ENCODE data around the gene PPIE.
"Not testable (repeated sequence)": the region's sequence is repeated elsewhere in the genome, so short reads cannot be mapped to it uniquely, and the experiment has no call there.

Gene PPIE

DNA sequence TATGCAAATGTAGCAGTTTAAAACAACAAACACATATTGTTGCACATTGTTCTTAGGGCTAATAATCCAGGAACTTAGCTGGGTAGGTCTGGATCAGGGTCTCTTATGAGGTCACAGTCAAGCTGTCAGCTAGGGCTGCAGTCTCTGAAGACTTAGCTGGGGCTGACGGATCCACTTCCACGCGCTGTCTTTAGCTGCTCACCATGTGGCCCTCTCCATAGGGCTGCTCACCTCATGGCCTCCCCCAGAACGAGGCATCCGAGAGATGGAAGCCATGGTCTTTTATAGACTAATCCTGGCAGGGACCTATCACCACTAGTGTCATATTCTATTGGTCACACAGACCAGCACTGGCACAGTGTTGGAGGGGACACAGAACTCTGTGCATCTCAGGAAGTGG lies 41.1 kb downstream of the PPIE start:
- no peak for DNase-seq

DNA sequence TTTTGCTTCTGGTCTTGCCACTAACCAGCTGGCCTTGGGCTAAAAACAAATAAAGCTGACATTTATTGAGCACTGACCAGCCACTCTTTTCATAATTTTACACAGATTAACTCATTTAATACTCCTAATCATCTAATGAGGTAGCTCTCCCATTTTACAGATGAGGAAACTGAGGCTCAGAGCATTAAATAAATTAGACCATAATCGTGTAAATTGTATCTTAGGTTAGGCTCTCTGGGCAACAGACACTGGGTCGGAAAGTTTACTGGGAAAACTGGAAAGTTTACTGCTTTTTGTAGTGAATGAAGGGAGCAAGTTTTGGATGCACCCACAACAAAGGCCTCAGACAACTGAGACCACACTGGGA lies 42.6 kb downstream of the PPIE start:
- DNase-seq, result no peak

DNA sequence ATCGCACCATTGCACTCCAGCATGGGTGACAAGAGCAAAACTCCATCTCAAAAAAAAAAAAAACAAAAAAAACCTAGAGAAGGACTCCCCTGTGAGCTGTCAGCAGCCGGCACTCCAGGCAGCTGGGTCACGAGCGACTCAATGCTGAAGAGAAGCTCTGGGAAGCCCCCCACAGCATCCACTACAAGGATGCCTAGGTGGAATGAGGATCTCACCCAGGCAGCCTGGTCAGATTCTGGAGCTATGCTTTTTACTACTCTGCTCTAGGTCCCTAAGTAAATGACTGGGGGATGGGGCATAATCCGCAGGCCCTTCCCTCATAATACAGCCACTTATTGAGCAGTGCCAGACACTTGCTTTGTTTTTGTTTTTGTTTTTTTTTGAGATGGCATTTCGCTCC lies 43.4 kb downstream of the PPIE start:
- no peak for DNase-seq

DNA sequence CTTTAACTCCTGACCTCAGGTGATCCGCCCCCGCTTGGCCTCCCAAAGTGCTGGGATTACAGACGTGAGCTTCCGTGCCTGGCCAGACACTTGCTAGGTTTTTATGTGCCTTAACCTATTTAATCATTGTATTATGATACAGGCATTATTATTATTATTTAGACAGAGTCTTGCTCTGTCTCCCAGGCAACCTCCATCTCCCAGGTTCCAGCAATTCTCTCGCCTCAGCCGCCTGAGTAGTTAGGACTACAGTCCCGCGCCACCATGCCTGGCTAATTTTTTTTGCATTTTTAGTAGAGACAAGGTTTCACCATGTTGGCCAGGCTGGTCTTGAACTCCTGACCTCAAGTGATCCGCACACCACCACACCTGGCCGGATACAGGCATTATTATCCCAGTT lies 44.0 kb downstream of the PPIE start:
- DNase-seq, result not testable (repeated sequence)

DNA sequence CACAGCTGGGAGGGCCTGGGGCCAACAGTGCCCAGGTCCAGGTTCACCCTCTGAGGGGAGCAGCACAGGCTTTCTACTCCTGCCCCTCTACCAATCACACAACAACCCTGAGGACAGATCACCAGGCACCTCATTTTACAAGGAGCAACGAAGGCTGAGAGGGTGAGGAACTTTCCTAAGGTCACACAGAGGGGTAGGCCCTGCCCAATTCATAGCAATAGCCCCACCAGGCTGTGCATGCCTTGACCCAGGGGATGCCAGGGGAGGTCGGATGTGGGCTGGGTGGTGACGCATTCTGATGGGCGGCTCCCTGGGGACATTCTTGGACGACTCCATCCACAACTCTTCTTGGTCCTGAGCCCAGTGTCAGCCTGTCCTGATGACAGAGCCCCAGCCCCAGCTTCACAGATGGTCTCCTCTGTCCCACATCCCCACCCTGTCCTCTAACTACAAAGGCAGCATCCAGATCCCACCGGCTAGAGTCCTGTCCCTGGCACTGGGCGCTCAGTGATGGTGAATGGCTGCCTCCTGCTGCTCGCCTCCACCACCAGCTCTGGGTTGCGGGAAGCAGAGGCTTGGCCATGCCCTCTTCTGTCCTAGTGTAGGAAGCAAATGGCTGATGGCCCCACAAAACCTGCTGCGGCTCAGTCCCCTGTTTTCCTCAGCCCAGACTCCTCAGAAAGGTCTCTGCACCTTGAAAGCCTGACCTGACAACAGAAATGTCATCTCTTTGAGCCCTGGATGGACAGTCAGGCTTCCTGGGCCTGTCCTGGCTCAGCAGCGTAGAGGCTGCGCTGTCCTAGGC lies 47.8 kb downstream of the PPIE start:
- DNase-seq, result not testable (repeated sequence)

DNA sequence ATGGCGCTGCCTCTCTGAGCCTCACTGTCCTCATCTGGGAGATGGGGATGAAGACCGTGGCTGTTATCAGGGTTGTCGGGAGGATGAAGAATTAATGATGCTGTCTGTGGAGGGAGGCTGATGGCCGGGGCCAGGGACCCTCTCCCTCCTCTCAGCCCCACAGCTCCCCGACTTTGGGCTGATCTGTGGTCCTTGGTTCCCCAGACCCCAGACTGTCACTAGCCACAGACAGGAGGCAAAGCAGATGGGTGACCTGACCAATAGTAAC lies 48.4 kb downstream of the PPIE start:
- DNase-seq, result not testable (repeated sequence)

DNA sequence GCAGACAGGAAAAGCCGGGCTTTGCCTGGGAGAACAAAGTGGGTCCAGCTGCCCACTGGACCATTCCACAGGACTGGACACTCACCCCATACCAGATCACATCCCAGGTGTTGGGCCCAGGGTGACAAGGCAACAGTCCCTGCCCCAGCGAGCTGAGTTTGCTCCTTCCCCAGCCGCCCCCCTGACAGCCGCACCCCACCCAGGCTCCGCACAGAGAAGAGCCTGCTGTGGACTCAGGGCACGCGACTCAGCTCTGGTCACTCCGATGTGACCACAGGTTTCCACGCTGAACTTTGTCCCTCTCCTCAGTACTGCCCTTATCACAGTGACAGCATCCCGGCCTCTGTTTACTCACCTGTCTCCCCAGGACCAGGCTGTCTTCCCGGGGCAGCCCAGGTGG lies 48.8 kb downstream of the PPIE start:
- no peak for DNase-seq

DNA sequence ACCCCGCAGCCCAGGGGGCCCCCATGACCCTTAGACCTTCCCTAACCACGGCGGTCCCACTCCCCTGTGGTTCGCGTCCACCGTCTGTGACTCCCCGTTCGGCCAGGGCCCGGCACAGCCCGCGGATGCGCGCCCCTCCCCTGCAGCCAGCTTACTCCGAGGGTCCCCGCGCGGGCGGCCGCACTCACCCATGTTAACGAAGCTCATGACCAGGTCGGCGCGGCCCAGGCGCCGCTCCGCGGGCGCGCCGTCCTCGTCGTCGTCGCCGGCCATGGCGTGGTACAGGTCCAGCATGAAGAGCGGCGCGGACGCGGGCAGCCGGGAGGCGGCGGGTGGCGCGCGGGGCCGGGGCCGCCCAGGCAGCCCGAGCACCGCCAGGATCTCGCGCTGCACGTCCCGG lies 49.3 kb downstream of the PPIE start:
- DNase-seq, result not testable (repeated sequence)

DNA sequence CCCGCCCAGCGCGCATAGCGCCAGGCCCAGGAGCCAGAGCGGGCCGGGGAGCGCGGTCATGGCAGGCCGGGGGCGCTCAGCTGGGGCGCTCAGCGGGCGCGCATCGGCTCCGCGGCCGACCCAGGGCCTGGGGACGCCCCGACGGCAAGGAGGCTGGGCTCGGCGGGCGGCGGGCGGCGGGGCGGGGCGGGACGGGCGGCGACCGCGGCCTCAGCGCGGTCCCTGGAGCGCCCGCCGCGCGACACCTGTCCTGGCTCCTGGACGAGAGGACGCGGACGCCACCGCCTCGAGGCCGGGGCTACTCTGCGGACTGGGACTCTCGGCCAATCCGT lies 49.7 kb downstream of the PPIE start:
- DNase-seq, result no peak

DNA sequence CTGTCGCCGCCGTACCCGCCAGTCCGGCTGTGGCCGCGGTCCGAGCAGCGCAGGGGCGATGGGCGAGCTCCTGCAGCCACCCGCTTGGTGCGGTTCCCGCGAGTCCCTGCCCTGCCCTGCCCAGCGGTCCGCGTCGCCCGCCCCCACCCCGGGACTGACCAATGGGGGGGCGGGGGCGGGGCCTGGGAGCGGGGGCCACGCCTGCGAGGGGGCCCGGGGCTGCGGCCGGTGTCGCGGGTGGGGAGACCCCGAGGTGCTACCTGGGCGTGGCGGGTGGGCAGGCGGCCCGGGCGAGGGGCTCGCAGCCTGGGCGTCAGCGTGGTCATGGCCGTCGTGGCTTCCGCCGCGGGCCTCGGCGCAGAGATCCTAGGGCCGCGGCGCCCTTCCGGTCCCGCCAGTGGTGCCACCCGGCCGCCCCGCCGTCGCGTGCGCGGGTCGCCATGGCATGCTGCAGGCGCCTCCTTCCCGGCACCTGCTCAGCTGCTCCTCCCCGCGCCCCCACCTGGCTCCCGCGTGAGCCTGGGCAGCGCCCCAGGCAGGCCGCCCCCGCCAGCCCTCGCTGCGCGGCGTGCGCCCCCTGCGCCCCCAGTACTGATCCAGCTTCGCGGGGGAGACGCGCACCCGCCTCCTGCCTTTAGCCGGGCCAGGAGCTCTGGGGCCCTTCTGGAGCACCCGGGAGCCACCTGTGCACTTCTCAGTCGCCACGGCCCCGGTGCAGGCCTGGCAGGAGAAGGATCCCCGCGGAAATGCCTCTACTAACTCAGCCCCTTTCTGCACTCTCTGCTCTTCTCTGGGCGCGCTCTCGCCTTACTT lies 50.3 kb downstream of the PPIE start, which contains the start of gene BMP8B:
TSS of gene BMP8B (minus strand) at position 108 of the 813 bp plus-strand sequence. CDS start 380 bp downstream, outside the sequence.
- DNase-seq, result peak; percentile 58

DNA sequence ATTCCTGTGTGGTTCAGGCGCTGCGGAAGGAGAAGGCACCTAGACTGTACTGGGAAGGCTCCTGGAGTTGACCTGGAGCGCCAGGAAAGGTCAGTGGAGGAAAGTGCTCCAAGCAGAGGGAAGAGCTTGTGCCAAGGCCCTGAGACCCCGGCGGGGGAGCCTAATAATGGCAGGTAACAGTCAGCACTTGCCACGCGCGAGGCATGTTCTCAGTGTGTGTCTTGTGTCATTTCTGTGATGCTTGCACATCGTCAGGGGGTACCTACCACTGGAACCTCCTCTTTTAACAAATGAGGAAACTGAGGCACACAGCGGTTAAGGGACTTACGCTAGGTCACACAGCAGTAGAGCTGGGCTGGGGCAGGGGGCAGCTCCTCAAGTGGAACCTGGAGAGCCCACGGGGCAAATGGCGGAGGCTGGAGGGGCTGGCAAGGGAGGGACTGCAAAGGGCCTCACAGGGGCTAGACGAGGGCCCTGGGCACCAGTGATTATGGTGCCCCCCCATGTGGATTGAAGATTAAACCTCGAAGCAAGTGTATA lies 51.0 kb downstream of the PPIE start:
- no peak for DNase-seq

DNA sequence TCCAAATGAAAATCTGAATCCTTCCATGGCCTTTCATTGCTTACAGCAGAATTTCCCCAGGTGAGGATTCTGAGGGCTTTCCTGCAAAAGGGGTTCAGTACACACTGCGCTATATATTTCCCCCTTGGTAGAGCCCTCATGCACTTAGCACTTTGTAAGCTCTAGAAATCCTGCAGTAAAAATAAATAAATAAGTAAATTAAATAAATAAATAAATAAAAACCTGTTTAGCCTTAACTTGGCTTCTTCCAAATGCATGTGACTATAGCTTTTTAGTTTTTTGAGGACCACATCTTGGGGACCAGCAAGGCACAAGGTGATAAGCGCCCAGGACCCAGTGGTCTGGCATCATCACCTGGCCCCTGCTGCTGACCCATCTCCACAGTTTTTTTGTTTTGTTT lies 53.2 kb downstream of the PPIE start:
- DNase-seq, result no peak

DNA sequence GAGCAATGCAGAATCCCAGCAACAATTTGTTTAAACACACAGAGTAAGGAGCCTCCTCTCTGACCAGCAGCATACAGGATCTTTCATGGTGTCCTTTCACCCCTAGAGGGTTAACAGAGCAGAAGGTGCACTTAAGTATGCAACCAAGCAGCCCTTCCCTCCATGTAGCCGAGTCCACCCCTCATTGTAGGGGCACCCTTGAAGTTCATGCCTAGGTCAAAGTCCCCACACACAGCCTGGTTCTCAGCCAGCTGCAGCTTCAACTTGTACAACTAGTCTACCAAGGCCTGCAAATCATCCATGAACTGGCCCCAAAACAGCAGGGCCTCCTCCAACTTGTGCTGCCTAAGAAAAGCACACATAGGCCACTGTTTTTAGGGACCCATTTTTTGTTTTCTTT lies 57.0 kb downstream of the PPIE start:
- DNase-seq, result no peak

DNA sequence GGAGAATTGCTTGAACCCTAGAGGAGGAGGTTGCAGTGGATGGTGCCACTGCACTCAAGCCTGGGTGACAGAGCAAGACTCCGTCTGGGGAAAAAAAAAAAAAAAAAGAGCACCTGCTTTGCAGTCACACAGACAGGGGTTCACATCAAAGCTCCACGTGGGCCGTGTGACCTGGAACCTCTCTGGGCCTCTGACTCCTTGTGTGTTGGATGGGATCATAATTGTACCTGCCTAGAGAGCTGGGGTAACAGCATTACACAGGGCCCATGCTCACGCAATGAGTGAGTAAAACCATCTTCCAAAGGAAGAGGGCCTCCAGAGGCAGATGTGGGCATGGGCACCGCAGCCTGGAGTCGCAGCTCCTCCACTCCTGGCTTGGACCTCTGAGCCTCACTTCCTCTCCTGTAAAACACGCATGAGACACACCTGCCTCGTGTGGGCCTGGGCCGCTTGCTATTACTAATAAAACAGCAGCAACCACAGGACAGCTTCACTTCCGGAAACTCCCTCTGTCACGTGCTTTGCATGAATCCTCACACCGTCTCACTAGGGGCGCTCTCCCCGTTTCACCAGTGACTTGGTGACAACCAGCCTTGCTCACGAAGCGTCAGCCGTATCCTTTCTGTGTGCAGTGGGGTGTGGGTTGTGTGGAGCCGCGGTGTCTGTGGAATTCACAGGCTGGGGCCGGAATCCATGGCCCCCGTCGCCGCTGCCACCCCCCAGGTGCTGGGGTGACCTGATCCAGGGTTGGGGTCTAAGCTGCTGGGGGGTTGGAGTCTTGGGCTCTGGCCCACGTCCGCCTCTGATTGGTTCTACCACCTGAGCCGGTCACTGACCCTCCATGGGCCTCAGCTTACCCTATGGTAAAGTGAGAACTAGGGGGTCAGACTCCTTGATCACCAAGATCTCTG lies 60.4 kb downstream of the PPIE start:
- peak; percentile 92 for DNase-seq

DNA sequence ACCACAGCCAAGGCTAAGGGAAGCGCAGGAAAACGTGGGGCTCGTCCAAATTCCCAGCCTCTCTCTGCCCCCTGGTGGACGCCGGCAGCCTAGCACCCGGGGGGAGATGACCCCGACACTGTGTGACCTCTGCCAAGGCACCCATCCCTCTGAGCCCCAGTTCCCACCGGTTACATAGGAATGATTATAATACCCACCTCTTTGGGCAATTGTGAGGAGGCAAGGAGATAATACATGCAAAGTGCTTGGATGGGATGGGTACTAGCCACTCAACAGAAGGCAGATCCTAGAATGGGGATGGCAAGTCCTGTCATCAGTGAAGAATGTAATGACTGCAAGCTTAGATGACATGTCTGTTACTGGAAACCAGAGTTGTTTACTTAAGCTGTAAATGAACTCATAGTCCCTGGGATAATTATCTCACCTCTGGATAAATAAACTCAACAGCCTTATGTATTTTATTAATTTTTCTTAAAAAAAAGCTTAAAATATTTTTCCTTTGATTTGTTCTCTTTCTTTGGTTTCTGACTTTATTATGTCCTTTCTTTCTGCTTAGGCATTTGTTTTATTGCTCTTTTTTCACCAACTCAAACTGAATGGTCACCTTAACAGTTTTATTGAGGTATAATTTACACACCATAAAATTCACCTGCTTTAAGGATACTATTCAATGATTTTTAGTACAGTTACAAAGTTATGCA lies 61.2 kb downstream of the PPIE start:
- DNase-seq, result peak; percentile 78

DNA sequence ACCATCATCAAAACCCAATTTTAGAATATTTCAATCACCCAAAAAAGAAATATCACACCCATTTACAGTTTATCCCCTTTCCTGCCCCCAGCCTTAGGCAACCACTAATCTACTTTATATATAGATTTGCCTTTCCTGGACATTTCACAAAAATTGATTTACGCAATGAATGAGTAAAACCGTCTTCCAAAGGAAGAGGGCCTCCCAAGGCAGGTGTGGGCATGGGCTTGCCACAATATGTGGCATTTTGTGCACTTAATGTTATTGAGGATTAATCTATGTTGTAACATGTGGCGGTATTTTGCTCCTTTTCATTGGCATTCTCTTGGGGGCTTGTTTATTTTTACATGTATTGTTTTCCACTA lies 61.8 kb downstream of the PPIE start:
- no peak for DNase-seq

DNA sequence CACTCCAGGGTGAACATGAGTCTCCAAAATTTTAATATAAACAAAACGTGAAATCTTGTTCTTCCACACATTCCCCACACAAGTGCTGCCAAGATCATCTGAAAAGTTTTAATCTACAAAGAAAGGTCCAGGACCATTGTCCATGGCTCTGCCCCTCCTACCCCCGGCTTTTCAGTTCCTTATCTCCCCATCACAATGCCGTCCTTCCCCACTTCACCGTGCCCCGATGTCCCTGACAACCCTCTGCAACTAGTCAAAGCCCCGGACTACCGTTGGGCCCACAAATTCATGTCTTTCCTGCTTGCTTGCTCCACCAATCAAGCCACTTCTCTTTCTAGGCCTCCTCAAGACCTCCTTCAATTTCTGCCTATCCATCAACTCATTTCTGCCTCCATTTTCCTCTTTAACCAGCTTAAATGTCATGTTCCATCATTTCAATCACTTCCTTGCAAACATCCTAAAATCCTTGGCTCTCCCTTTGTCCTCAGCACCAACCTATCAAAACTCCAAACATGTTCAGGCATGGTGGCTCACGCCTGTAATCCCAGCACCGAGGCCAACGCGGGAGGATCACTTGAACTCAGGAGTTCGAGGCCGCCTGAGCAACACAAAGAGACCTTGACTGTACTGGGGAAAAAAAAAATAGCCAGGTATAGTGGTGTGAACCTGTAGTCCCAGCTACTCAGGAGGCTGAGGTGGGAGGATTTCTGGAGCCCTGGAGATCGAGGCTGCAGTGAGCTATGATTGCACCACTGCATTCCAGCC lies 64.0 kb downstream of the PPIE start:
- DNase-seq, result no peak

DNA sequence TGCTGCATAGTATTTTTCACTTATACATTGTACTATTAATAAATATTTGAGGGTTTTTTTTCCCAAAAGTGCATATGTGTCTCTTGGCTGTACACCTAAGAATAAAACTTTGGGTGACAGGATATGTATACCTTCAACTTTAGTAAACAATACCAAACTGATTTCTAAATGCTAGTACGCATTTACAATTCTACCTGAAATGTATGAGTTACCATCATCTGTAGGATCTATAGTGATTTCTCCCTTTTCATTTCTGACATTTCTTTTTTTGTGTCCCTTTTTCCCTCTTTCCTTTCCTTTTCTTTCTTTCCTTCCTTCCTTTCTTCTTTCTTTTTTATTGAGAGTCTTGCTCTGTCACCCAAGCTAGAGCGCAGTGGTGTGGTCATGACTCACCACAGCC lies 66.7 kb downstream of the PPIE start:
- DNase-seq, result no peak

DNA sequence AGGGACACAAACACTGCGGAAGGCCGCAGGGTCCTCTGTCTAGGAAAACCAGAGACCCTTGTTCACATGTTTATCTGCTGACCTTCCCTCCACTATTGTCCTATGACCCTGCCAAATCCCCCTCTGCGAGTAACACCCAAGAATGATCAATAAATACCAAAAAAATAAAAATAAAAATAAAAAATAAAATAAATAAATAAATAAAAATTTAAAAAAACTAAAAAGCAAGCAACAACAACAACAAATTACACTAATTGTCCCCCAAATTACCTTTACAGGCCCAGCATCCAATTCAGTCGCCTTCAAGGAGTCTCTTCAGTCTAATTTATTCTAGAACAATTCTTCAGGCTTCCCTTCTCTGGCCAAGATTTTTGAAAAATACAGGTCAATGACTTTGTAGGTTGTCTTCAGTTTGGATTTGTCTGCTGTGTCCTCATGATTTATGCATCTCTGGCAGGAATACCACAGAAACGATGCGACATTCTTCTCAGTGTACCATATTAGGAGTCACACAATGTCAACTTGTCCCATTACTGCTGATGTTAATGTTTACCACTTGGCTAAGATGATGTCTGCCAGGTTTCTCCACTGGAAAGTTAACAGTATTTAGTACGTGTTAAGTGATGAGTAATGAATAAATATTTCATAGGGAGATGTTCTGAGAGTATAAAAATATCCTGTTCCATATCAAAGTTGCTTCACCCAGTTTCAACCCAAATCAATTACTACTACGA lies 70.3 kb downstream of the PPIE start:
- no peak for DNase-seq

DNA sequence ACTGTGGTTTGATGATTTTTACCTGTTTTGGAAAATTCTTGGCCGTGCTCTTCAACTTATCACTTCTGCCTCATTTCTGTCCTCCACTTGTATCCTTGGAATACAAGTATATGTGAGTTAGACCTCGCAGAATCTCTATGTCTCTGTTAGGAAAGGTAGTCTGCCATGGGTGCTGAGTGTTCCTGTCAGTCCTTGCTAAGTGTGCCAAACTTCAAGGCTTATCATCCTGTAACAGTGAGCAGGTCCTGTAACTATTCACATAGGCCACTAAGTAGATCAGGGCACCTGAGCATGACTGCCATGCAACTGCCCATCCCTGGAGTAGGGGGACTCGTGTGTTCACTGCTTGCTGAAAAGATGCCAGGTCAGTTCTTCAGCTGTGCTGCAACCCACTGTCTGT lies 74.2 kb downstream of the PPIE start:
- DNase-seq, result no peak

All from activated CD4-positive, alpha-beta T cell treated with anti-CD3 and anti-CD28 coated beads for 48 hours (primary cell).